Measurements from ENCODE around the gene CTPS1.

Gene CTPS1

GRCh38 chr1:40979241-40980067 is at the start of gene CTPS1:
Gene CTPS1 (plus strand): TSS chr1:40979696. CDS start chr1:40983291, 3,595 bp downstream.
- peak; percentile 97 for DNase-seq

GRCh38 chr1:40930174-40930964 is 49.1 kb upstream of the CTPS1 start:
- no peak for DNase-seq

- no peak for DNase-seq
Measured at GRCh38 chr1:40931601-40932000, 47.9 kb upstream of the CTPS1 start.

- no peak for DNase-seq
Measured at GRCh38 chr1:40932006-40932405, 47.5 kb upstream of the CTPS1 start.

- DNase-seq = no peak
Measured at GRCh38 chr1:40936931-40937339, 42.6 kb upstream of the CTPS1 start.

- no peak for DNase-seq
Measured at GRCh38 chr1:40938393-40938792, 41.1 kb upstream of the CTPS1 start.

GRCh38 chr1:40939320-40940059 is 40.0 kb upstream of the CTPS1 start:
- no peak for DNase-seq

GRCh38 chr1:40944326-40944725 is 35.2 kb upstream of the CTPS1 start:
- no peak for DNase-seq

- no peak for DNase-seq
Measured at GRCh38 chr1:40944841-40945430, 34.6 kb upstream of the CTPS1 start.

- DNase-seq = no peak
Measured at GRCh38 chr1:40945491-40945973, 34.0 kb upstream of the CTPS1 start.

GRCh38 chr1:40948741-40949443 is 30.6 kb upstream of the CTPS1 start:
- DNase-seq = peak; percentile 46

GRCh38 chr1:40949563-40949962 is 29.9 kb upstream of the CTPS1 start:
- DNase-seq = no peak

GRCh38 chr1:40951943-40952743 is 27.4 kb upstream of the CTPS1 start:
- peak; percentile 66 for DNase-seq

GRCh38 chr1:40952744-40953315 is 26.7 kb upstream of the CTPS1 start:
- no peak for DNase-seq

- DNase-seq = no peak
Measured at GRCh38 chr1:40954626-40955025, 24.9 kb upstream of the CTPS1 start.

- no peak for DNase-seq
Measured at GRCh38 chr1:40955266-40955665, 24.2 kb upstream of the CTPS1 start.

- DNase-seq = no peak
Measured at GRCh38 chr1:40956407-40956806, 23.1 kb upstream of the CTPS1 start.

GRCh38 chr1:40958210-40958609 is 21.3 kb upstream of the CTPS1 start:
- no peak for DNase-seq

GRCh38 chr1:40965531-40965930 is 14.0 kb upstream of the CTPS1 start:
- DNase-seq = no peak

- DNase-seq = no peak
Measured at GRCh38 chr1:40966417-40966816, 13.1 kb upstream of the CTPS1 start.

- no peak for DNase-seq
Measured at GRCh38 chr1:40969445-40969844, 10.1 kb upstream of the CTPS1 start.
